Gastroesophageal sphincter (tissue), 3 donors: ENCODE measurements around the gene C9orf78.
"Not testable (repeated sequence)": the region's sequence is repeated elsewhere in the genome, so short reads cannot be mapped to it uniquely, and the experiment has no call there.

Experiments used
- CTCF ChIP-seq, 4 experiments: fragments of 200-600 bp in 2 of 4; fragments of 450-650 bp in 2 of 4; sonication (generic) in 1 of 4; IDR thresholded peaks; one replicate each; pipeline ENCODE4 v1.5.1; 2017 to 2019; ENCODE audit warnings: antibody characterized with exemption in 4 of 4, mild to moderate bottlenecking in 2 of 4, moderate library complexity in 2 of 4
- EP300 ChIP-seq: sonication (generic); formaldehyde crosslinking; IDR thresholded peaks from one replicate; pipeline ENCODE4 v1.6.1; 2017; ENCODE audit warnings: antibody characterized with exemption, mild to moderate bottlenecking
- POLR2A ChIP-seq, 2 donors: fragments of 450-650 bp; IDR thresholded peaks; one replicate each; pipeline ENCODE4 v1.6.1; 2017; ENCODE audit warnings: antibody characterized with exemption in 2 of 2, mild to moderate bottlenecking in 2 of 2, moderate library complexity in 1 of 2
- POLR2AphosphoS5 ChIP-seq: sonication (generic); formaldehyde crosslinking; IDR thresholded peaks from one replicate; pipeline ENCODE4 v1.6.1; 2017; ENCODE audit warnings: antibody characterized with exemption

GRCh38 chr9:129796029-129796428 is 39.0 kb downstream of the C9orf78 start:
- TF ChIP-seq CTCF (IDR thresholded peaks at IDR 0.05); POLR2A (IDR thresholded peaks at IDR 0.05); EP300; POLR2AphosphoS5: not testable (repeated sequence)
